ENCODE measurements around the gene LIF.

Gene LIF

DNA sequence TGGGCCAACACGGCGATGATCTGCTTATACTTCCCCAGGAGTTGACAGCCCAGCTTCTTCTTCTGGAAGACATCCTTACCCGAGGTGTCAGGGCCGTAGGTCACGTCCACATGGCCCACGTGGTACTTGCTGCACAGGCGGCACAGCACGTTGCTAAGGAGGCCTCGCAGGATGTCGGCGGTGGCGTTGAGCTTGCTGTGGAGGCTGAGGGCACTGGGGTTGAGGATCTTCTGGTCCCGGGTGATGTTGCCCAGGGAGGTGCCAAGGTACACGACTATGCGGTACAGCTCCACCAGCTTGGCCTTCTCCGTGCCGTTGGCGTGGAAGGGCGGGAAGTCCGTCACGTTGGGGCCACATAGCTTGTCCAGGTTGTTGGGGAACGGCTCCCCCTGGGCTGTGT lies 2.9 kb downstream of the LIF start:
- DNase-seq (ENCODE audit: extremely low read depth, insufficient read length) = no peak
- Histone ChIP-seq H3K27me3 (replicated peaks; ENCODE audit: control insufficient read depth, insufficient read depth, low read length) (no peaks in the 10 kb centered on the region), H3K4me3 (replicated peaks; ENCODE audit: low read depth, low read length) (no peak overlapping the region), H3K36me3 (ENCODE audit: control insufficient read depth, insufficient read depth, low read length) (peaks cover 1% of the 10 kb centered on the region; the same call in 1 of the 2 replicates)
- TF ChIP-seq, protein P1, sequence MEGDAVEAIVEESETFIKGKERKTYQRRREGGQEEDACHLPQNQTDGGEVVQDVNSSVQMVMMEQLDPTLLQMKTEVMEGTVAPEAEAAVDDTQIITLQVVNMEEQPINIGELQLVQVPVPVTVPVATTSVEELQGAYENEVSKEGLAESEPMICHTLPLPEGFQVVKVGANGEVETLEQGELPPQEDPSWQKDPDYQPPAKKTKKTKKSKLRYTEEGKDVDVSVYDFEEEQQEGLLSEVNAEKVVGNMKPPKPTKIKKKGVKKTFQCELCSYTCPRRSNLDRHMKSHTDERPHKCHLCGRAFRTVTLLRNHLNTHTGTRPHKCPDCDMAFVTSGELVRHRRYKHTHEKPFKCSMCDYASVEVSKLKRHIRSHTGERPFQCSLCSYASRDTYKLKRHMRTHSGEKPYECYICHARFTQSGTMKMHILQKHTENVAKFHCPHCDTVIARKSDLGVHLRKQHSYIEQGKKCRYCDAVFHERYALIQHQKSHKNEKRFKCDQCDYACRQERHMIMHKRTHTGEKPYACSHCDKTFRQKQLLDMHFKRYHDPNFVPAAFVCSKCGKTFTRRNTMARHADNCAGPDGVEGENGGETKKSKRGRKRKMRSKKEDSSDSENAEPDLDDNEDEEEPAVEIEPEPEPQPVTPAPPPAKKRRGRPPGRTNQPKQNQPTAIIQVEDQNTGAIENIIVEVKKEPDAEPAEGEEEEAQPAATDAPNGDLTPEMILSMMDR (IDR thresholded peaks at IDR 0.05; ENCODE audit: insufficient read depth, low read length, poor library complexity, severe bottlenecking) = no peak

DNA sequence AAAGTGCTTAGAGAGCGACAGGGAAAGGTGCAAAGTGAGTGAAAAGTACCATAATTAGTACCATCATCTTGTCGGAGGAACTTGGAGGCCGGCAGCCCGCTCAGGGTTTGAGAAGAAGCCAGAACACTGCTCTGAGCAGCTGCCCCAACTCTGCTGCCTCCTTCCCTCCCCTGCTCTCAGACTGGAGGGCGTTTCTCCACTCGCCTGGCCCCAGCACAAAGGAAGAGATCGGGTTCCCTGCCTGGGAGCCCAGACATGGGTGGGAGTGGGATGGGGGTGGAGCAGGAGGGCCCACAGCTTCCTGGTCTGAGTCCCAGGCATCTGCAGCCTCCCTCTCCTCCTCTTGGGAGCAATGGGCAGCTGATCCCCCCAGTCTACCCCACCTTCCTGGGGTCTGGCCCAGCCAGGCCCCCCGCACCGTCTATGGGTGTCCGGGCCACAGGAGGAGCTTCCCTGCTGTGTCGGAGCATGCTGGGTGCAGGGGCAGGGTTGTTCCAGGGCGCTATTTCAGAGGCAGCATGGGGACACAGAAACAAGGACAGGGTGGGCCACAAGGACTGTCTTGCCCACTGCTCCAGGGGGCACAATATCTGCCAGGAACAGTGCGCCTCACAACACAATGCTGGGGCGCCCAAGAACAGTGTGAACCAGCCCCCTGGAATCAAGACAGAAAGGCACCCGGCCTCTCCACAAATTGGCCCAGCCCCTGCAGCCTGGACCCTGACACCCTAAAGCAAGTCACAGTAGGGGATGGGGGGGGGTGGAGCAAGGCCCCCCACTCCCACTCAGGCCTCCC lies 4.8 kb downstream of the LIF start:
- H3K36me3 ChIP-seq (ENCODE audit: control insufficient read depth, insufficient read depth, low read length) = peaks cover 1% of the 10 kb centered on the region; the same call in 1 of the 2 replicates
- no peak overlapping the region for H3K4me3 ChIP-seq (replicated peaks; ENCODE audit: low read depth, low read length)
- no peaks in the 10 kb centered on the region; the same call in 1 of the 2 replicates for H3K27me3 ChIP-seq (replicated peaks; ENCODE audit: control insufficient read depth, insufficient read depth, low read length)
- DNase-seq (ENCODE audit: extremely low read depth, insufficient read length) = no peak
- TF ChIP-seq, protein P1 (IDR thresholded peaks at IDR 0.05; ENCODE audit: insufficient read depth, low read length, poor library complexity, severe bottlenecking) = no peak

DNA sequence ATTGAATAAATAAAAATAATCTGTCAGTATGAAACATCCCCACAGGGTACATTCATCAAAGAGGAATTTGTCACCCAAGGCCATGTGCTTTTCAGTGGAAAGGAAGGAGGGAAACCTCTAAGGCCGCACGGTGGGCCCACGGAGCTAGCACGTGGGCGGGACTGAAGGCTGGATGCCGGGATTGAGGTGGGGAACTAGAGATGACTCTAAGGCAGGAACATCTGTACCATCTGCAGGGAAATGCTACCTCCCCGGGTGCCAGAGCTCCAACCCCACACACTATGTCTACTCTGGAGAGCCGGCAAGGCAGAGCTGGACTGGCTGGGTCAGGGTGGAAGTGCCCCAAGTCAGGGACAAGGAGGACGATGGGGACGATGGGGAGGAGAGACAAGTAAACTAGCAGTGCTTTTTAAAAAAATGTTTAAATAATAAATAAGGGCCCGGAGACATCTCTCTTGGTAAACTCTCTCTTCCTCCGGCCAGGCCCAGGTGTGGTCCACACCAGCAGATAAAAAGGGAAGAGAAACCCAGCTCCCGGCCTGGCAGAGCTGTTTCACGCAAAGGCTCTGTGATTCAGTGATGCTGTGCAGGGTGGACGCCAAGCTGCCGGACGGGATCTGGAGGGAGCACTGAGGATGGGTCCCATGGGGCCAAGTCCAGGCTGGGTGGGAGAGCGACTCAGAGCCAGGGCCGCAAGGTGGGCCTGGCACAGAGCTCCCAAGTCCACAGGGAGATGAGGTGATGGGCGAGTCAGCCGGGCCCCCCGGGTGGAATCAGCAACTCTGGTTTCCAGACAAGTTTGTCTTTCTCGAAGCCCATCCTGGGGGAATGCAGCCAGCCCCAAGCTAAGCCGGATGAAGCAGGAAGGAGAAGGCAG lies 5.8 kb downstream of the LIF start:
- TF ChIP-seq, protein P1 (IDR thresholded peaks at IDR 0.05; ENCODE audit: insufficient read depth, low read length, poor library complexity, severe bottlenecking) = no peak
- Histone ChIP-seq H3K4me3 (replicated peaks; ENCODE audit: low read depth, low read length) (no peak overlapping the region), H3K27me3 (replicated peaks; ENCODE audit: control insufficient read depth, insufficient read depth, low read length) (no peaks in the 10 kb centered on the region; the same call in 1 of the 2 replicates), H3K36me3 (ENCODE audit: control insufficient read depth, insufficient read depth, low read length) (peaks cover 1% of the 10 kb centered on the region; the same call in 1 of the 2 replicates)
- no peak for DNase-seq (ENCODE audit: extremely low read depth, insufficient read length)

DNA sequence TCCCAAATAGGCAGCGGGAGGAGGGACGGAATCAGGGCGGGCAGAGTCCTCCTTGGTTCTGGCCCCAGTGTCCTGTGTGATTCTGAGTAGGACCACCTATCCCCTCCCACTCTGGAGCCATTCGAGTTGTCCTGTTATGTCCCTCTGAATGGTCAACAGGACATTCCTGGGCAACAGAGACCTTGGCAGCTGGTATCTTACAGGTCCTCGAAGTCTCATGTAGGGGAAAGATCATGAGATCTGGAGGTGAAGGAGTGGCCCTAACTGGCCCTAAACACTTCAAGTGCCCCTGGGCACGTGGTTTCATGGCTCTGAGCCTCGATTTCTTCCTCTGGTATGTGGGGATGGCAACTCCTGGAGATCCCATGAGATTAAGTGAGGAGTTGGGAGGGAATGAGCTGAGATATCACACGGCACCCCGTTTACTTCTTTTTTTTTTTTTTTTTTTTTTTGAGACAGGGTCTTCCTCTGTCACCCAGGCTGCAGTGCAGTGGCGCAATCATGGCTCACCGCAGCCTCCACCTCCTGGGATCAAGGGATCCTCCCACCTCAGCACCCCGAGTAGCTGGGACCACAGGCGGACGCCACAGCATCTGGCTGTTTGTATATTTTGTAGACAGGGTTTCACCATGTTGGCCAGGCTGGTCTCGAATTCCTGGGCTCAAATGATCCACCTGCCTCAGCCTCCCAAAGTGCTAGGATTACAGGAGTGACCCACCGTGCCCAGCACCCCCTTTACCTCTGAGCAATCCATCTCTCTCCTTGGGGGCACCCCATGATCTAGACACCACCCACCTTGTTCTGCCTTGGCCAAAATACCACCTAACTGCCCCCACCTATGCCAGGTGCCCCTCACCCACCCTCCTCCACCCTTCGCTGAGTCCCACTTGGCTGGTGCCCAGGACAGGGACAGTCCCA lies 6.8 kb downstream of the LIF start:
- Histone ChIP-seq H3K4me3 (replicated peaks; ENCODE audit: low read depth, low read length) (no peak overlapping the region), H3K27me3 (replicated peaks; ENCODE audit: control insufficient read depth, insufficient read depth, low read length) (no peaks in the 10 kb centered on the region; the same call in 1 of the 2 replicates), H3K36me3 (ENCODE audit: control insufficient read depth, insufficient read depth, low read length) (peaks cover 1% of the 10 kb centered on the region; the same call in 1 of the 2 replicates)
- no peak for DNase-seq (ENCODE audit: extremely low read depth, insufficient read length)
- TF ChIP-seq, protein P1 (IDR thresholded peaks at IDR 0.05; ENCODE audit: insufficient read depth, low read length, poor library complexity, severe bottlenecking) = no peak
